NCI-H524 (cell line): Measurements from ENCODE around the gene MYF5.
"Not testable (repeated sequence)": the region's sequence is repeated elsewhere in the genome, so short reads cannot be mapped to it uniquely, and the experiment has no call there.

ENCODE experiments used
- DNase-seq, 2 experiments: peaks; one replicate each; lab custom pipeline; 2025; lab: John Stamatoyannopoulos, UW

The MYF5 gene

DNA sequence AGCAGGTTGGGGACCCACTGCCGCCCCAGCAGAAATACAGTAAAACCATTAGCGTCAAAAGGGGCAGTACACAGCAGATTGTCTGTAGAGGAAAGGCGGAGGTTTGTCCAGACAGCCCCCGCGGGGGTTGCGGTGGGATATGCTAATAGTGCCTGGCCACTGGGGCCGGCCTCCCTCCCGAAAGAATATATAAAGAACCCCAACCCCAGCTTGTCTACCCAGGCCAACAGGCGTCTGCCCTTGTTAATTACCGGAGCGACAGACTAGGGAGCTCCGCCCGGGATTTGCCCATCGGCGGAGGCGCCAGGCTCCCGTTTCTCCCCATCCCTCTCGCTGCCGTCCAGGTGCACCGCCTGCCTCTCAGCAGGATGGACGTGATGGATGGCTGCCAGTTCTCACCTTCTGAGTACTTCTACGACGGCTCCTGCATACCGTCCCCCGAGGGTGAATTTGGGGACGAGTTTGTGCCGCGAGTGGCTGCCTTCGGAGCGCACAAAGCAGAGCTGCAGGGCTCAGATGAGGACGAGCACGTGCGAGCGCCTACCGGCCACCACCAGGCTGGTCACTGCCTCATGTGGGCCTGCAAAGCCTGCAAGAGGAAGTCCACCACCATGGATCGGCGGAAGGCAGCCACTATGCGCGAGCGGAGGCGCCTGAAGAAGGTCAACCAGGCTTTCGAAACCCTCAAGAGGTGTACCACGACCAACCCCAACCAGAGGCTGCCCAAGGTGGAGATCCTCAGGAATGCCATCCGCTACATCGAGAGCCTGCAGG is at the start of gene MYF5:
Gene MYF5 (plus strand): TSS at position 217 of the 774 bp plus-strand sequence. CDS start 152 bp downstream, at position 369.
- no peak for DNase-seq

- no peak for DNase-seq
These were observed 46.5 kb upstream of the MYF5 start for GRCh38 chr12:80670214-80670613.

GRCh38 chr12:80676042-80676636 is 40.6 kb upstream of the MYF5 start:
- not testable (repeated sequence) for DNase-seq

DNA sequence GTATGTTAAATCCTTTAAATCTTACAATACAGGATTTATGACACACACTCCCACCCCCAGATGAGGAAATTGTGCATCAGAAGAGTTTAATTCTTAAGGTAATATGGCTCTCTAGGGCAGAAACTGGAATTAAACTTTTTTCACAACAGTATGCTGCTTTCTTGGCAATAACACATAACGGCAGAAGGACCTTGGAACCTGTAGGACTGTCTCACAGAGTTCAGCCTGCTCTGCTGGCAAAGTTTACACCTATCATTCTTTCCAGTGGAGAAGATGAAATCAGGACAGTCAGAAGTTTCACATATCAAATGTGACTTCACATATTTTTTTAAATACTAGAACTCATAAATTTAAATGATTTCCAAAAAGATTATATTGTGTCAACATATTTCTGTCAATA is 39.9 kb upstream of the MYF5 start:
- DNase-seq, result no peak

- no peak for DNase-seq
These were observed 38.7 kb upstream of the MYF5 start for GRCh38 chr12:80677994-80678393.

DNA sequence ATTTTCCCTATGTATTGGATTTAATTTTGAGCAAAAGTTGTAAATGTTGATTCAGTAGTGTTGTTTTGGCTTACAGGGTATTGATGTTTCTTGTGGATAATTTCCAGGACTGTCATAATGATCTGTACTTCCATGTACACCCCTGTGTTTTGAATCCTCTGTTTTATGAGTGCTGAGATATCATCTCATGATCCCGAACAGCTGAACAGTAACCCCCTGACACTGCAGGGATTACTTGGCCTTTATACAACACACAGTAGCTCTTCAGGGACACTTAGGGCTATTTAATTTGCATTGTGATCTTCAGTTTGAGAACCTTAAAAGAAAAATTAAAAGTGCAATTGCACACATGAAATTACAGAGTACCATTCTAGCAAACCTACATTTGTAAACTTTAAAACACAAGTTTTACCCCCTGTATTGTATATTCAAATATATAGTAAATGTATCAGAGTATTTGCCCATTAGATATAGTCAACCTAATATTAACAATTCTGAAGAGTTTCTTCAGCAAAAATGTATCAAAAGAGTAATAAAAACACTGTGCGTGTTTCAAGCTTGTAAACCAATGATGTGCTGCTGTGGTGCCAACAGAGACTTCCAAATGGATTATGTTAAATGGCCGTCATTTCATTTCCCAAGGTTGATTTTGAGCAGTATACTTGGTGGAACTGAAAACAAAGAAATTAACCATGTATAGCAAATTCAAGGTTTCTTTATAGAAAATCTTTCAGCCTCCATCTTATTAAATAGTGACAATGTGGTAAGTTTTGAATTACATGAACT is 37.2 kb upstream of the MYF5 start:
- DNase-seq, result no peak

- DNase-seq, result peak in 1 of 2 experiments; percentile 11
These were observed 35.4 kb upstream of the MYF5 start for GRCh38 chr12:80681287-80681686.

GRCh38 chr12:80681786-80682185 is 34.9 kb upstream of the MYF5 start:
- no peak for DNase-seq

- no peak for DNase-seq
These were observed 32.6 kb upstream of the MYF5 start for GRCh38 chr12:80684077-80684495.

- DNase-seq, result no peak
These were observed 26.6 kb upstream of the MYF5 start for GRCh38 chr12:80690090-80690489.

DNA sequence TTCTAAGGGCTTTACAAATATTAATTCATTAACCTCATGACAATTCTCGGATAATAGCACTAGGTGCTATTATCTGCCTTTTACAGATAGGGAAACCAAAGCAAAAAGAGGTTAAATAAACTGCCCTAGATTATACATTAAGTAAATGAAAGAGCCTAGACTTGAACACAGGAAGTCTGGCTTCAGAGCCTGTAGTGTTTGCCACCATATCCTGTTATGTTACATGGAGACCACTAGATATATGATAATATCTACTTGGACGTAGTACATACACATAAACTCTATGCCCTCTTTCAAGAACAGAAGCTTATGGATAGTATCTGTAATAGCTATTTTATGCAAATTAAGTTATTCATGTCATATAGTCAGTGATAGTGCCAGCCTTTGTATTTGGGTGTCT is 26.2 kb upstream of the MYF5 start:
- no peak for DNase-seq

DNA sequence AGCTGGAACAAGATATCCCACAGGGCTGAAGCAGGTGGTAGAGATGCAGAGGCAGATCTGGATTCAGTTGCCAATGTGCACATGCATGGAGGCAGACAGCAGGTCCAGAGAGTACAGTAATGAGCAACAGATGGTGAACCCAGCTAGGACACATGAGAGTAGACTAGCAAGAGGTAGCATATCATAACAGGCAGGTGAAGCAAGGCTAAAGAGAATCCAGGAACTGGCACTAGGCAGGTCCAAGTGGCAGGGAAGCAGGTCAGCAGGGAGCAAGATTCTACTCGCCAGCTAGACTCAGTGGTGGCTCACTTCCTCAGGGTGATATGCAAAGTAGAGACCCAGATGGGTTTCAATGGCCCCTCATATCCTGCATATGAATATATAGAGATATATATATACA is 24.6 kb upstream of the MYF5 start:
- DNase-seq, result peak; percentile 65 to 85

DNA sequence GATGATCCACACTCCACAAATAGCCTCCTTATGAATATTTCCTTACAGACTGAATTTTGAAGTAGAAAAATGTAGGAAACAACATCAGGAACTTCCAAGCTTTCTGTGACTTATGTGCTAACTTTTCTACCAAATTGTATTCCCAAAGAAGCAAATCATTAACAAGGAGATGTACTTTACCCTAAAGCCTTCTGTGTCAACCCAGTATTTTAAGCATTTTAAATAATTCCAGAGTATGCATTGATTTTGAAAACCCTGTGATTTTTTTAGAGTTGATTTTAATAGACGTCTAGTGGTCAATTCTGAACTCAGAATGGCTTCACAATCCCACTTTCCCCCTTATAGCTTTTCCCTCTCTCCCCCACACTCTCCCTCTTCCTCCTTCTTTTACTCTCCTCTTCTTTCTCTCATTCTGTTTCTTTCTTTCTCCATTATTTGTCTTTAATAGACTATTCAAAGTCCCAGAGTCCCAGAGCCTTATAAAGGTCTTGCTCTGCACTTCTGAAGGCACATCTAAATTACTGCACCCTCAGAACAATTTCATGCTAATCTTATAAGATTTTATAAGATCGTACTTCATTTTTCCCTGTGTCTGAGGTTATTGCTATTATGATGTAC is 19.3 kb upstream of the MYF5 start:
- no peak for DNase-seq

DNA sequence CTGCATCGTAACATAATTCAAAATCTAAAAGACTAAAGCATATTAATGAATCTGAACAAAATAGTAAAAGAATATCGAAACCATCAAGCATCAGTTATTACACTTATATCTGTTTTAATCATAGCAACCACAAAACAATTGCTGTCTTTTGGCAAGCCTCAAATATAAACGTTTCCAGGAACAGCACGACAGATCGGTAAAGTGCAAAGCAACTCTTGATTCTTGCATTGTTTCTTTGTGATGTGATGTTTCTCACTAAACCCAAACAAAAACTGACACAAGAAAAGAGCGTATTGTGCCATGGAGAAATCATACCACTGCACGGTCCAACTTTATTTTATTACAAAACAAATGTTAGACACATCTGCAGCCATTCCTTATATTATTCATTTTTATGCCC is 18.5 kb upstream of the MYF5 start:
- DNase-seq, result no peak

DNA sequence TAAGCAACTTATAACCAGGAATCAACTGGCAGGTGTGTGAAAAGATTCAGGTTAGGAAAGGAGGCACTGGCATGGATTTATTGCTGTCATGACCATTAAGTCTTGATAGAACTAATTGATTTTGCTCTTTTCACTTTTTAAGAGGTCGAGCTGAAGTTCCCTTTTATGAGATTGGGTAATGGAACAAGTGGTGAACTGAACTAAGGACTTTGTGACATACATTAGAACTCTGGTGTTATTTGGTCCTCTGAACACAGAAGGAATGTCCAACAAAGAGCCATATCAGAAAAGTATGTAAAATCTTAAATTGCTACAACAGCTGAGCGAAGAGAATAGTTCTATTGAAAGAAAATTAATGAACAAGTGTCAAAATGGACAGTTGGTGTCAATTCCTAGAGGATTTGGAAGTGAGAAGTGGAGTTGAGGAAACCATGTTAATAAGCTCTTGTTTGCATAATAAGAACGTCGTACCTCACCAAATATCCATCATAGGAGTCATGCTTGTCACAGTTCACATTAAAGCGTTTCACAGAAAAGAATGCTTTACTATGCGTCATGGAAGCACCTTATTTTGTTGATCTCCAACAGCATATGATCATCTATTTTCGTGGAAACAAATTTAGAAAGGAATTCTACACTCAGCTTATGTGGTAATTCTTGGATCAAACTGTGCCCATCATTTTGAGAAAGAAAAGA is 17.7 kb upstream of the MYF5 start:
- DNase-seq, result no peak

DNA sequence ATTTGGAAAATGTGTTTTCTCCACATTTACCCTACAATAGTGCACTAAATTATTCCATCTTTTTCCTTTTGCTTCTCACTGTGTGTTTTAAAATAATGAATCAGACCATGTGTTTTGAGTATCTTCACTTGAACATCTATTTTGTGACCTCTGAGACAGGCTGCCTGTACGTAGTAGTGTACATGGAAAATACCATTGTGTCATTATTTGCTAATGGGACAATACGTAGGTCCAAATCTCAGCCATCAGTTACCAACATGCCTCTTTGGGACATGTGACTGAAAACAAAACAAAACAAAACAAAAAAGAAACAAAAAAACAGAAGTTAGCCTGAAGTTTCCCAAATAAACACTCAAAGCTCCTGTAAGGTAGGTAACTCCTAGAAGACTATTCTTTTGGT is 16.4 kb upstream of the MYF5 start:
- DNase-seq, result no peak

DNA sequence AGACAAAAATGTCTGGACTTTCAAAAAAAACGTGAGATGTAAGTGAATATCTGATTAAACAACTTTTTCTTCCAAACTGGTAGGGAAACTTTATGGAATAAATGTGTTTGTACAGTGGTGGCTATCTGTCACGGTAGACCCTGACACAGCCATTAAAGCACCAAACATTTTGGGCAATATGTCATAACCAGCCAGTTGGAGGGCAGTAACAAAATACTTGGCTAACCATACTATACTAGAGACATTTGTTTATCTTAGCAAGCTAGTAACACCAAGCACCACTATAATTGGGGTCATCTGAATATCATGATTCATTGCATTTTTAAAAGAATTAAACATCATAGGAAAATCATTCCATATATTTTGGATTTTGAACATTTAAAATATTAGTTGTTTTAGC is 15.3 kb upstream of the MYF5 start:
- no peak for DNase-seq

DNA sequence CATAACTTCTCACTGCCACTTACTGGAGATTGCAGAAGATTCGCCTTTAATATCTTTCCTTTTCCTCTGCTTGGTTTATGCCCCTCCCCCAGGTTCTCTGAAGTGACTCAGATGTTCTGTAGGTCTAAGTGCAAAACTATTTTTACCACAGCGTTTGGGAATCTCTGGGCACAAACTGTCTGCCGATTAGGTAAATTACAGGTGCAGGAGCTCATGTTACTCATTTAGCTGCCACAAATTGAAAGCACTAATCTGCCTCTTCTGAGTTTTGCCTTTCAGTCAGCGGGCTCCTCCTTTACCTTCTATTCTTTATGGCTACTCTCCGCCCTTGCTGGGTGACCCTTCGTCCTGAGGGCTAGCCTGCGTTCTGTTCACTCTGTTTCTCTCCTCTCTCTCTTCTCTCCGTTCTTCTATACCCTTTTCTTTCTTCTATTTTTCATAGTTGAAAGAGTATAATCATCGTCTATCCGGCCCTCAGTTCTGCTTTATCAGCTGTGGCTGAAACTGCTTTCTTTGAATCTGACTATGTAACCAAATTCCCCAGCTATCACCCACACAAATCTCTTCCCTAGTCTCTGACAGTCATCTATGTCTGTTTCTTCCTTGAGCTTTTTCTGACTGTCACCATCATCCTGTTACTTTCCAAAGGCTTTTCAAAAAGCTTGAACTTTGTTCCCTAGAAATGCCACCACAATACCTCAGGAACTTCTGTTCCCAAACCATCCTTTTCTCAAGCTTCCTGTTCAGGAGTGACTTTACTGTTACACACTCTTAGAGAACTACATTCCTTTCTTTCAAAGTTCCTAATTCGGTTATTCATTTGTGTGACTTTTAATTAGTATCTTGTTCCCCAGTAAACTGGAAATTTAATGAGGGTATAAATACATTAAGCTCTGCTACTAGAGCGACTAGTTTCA is 13.6 kb upstream of the MYF5 start:
- DNase-seq, result no peak

- no peak for DNase-seq
These were observed 12.3 kb upstream of the MYF5 start for GRCh38 chr12:80704420-80704819.

GRCh38 chr12:80707126-80707829 is 9.4 kb upstream of the MYF5 start, which contains the start of gene MYF6:
MYF6 (plus strand) TSS chr12:80707634; CDS start chr12:80707720, 86 bp downstream.
- DNase-seq, result no peak
